ENCODE results near the gene FHOD3.

The FHOD3 gene

DNA sequence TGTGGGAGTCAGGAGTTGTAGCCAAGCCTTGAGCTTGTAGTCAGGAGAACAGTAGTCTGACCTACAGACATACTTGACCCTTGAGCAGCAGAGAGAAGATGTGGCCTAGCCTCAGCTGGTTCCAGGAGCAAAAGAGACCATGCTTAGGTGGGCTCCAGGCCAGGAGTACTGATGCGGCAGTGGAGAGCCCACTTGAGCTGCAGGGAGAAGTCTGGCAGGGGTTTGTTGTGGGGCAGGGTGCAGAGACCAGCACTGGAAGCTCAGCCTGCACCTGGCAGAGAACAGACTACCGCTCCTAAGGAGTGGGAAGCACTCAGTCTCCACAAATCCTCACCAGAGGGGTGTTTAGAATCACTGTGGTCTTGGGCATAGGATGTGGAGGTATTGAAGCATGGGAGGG is 333.4 kb downstream of the FHOD3 start:
- no peak for DNase-seq (ENCODE audit: low spot score)

DNA sequence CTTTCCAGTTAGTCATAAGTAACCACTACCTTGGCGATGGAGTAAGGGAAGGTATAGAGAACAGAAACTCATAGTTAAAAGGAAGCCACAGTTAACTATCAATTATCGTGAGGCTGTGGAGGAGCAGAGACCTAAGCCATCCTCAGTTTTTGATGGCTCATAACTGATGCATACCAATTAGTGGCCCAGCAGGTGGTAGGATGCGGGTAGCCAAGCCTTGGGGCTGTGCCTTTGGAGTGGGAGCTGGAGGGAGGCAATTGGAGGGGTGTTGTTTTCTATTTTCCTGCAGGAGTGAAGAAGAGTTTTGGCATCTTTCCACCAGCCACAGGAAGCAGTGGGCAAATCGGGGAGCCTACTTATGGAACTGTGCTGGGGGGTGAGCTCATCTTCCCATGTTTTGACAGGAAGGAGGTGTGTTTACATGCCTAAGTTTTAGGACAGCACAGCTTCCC is 336.5 kb downstream of the FHOD3 start:
- DNase-seq (ENCODE audit: low spot score) = no peak

DNA sequence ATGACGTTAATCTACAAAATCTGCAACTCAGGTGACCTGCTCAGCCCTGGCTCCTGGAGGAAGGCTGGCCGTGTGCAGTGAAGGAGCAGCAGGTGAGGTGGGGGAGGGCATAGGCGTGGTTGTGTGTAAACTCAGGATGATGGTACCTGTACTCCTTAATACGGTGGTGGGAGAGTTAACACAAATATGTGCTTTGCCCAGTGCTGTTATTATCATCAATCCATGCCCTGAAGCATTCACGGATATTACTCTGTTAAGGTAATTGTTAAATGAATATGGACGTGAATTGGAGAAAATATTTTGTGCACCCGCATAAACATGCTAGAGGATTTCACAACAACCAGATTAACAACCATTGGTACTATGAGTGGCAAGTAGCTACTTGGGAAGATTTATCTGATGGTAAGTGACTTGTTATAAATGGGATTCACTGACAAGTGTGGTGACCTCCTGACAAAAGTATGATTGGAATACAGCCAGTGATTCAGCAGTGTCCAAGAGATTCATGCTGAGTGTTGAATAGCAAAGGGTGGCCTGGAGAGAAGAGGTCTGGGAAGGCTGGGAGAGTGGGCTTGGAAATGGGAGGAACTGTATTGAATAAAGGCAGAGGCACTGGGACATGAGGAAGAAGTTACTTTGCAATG is 337.2 kb downstream of the FHOD3 start:
- DNase-seq (ENCODE audit: low spot score) = no peak

- no peak for DNase-seq (ENCODE audit: low spot score)
These were observed 338.0 kb downstream of the FHOD3 start for GRCh38 chr18:36635414-36636096.

DNA sequence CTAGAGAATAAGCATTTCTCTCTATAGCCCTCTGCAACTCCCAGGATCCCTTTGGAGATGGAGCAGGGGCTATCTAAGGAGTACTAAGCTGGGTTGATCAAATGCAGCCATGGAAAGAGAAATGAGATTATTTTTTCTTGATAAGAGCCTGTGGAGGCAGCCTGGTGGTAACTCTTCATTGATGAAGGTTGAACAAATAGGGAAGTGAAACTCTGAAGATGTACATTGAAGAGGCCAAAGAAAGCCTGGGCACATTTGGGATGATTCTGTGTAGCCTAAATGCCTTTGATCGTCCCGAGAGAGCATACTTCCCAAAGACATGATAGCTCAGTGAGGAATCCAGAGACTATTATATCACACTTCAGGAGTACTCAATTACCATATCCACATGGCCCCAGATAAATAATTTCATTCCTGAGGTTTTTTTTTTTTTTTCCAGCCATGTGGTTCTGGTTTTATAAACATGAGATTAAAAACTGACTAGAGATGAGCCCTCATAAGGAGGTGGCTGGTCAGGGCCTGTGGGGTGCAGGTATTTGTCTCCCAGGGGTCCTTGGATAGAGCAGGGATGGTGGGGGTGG is 338.8 kb downstream of the FHOD3 start:
- DNase-seq (ENCODE audit: low spot score) = peak; percentile 36

- DNase-seq (ENCODE audit: low spot score) = no peak
These were observed 340.7 kb downstream of the FHOD3 start for GRCh38 chr18:36638224-36638623.

GRCh38 chr18:36640021-36640952 is 342.8 kb downstream of the FHOD3 start:
- DNase-seq (ENCODE audit: low spot score) = no peak

GRCh38 chr18:36643061-36643460 is 345.5 kb downstream of the FHOD3 start:
- no peak for DNase-seq (ENCODE audit: low spot score)

GRCh38 chr18:36648803-36649202 is 351.3 kb downstream of the FHOD3 start:
- no peak for DNase-seq (ENCODE audit: low spot score)

GRCh38 chr18:36649205-36649604 is 351.7 kb downstream of the FHOD3 start:
- DNase-seq (ENCODE audit: low spot score) = no peak

- DNase-seq (ENCODE audit: low spot score) = no peak
These were observed 352.8 kb downstream of the FHOD3 start for GRCh38 chr18:36650266-36650665.

GRCh38 chr18:36650906-36651305 is 353.4 kb downstream of the FHOD3 start:
- no peak for DNase-seq (ENCODE audit: low spot score)

GRCh38 chr18:36652503-36652902 is 355.0 kb downstream of the FHOD3 start:
- no peak for DNase-seq (ENCODE audit: low spot score)

DNA sequence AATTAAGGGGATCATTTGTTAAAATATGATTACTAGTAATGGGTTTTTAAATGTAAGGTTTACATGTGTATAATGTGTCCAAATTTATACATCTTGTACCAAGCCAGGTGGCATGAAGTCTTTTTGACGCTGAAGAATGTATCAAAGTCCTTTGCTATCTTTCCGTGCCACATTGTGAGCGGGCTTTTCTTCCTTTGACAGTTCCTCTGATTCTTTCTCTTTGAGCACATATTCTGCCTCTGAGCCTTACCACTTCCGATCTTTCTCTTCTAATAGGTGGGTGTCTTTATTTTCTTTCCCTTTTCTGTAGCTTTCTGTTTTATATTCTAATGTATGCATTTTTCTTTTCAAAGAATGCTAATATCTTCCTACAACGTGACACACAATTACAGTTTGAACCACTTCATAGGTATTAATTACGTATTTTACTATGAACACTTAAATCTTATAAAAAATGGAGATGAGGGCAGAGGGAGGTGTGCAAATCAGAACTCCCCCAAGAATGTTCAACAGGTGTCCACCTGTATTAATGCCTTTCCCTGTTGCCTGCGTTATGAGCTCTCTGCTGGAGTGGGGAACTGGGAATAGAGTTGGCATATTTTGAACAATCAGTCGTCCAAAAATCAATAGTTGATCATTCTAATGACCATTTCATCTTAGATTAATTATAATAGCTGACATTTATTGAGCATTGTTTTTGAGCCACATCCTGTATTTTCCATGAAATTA is 355.8 kb downstream of the FHOD3 start:
- DNase-seq (ENCODE audit: low spot score) = no peak

DNA sequence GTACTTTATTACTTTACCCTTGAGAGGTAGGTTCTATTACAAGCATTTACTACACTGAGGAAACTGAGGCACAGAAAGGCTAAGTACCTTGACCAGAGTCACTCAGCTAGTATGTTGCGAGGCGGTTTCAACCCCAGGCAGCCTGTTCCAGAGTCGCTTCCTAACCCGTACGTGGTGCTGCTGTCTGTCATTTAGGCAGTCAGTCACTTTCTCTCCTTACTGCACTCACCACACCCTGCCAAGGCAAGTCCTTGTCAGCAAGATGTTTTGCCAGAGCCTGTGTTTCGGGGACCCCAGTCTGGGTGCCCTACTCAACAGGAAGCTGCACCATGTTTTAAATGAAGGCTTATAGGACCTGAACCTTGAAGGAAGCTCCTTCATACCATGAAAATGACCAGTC is 356.4 kb downstream of the FHOD3 start:
- no peak for DNase-seq (ENCODE audit: low spot score)

GRCh38 chr18:36655074-36655473 is 357.6 kb downstream of the FHOD3 start:
- DNase-seq (ENCODE audit: low spot score) = no peak

- no peak for DNase-seq (ENCODE audit: low spot score)
These were observed 358.4 kb downstream of the FHOD3 start for GRCh38 chr18:36655930-36656329.

- no peak for DNase-seq (ENCODE audit: low spot score)
These were observed 361.1 kb downstream of the FHOD3 start for GRCh38 chr18:36658611-36659010.

DNA sequence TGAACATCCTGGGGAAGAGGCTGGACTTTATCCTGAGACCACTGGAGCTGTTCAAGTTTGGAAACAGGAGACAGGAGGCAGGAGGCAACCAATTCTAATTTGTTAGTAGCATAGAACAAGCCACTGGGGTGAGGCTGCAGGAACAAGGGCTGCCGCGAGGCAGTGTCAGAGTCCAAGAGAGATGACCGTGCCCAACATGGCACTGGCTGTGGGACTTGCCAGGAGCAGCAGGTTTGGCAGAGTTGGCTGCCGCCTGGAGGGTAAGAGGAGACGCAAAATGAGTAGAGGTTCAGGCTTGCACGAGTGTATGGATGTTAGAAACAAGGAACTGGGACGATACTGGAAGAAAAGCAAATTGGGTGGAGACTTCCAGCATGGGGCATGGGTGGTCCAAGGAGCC is 362.8 kb downstream of the FHOD3 start:
- no peak for DNase-seq (ENCODE audit: low spot score)

GRCh38 chr18:36661999-36662398 is 364.5 kb downstream of the FHOD3 start:
- no peak for DNase-seq (ENCODE audit: low spot score)

DNA sequence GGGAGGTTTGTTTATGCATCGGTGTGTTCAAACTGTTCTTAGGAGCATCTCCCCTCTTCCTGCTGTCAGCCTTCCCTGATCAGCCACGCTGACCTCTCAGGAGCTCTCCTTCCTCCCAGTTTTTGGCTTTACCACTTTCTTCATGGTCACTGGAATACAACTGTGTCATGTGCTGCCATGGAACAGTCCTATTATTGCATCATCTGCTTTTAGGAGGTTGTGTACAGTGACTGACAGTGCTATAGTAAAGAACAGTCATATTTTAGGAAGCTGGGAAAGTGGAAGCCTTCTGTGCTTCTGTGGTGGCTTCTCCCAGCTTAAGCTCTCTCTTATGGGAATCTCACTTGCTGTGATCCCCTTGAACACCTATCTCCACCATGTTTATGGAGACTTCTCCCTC is 365.8 kb downstream of the FHOD3 start:
- no peak for DNase-seq (ENCODE audit: low spot score)

GRCh38 chr18:36665952-36666351 is 368.4 kb downstream of the FHOD3 start:
- DNase-seq (ENCODE audit: low spot score) = no peak

Data from GM03348 (cell line).